Left lung (tissue), 10 donors: ENCODE measurements around the gene PPM1F. TPM values are rescaled to one million over a fixed set of nuclear protein-coding genes. Genes with fewer than 3 reads are reported as not detected.

Experiments used
- ATAC-seq: fragments of 200-7000 bp; cut with Tn5 transposase; one replicate; pipeline ENCODE4 v1.9.1; 2020; ENCODE audit warnings: moderate library complexity
- DNase-seq, 4 donors: peaks; one replicate each; pipeline ENCODE4 v3.0.0-alpha.2; 2013 to 2020
- H3K27ac ChIP-seq, 2 donors: fragments of 200-600 bp; sonication (generic) in 1 of 2; one replicate each; pipeline versions ENCODE4 v1.5.0 to v1.8.0; 2020 to 2021
- H3K27me3 ChIP-seq, 2 donors: fragments of 200-600 bp; sonication (generic) in 1 of 2; one replicate each; pipeline versions ENCODE4 v1.5.0 to v1.8.0; 2020 to 2021
- H3K36me3 ChIP-seq, 2 donors: fragments of 200-600 bp; sonication (generic) in 1 of 2; one replicate each; pipeline versions ENCODE4 v1.5.0 to v1.8.0; 2020 to 2021
- H3K4me1 ChIP-seq, 2 donors: fragments of 200-600 bp; one replicate each; pipeline ENCODE4 v1.8.0; 2021
- H3K4me3 ChIP-seq, 2 donors: fragments of 200-600 bp; sonication (generic) in 1 of 2; one replicate each; pipeline versions ENCODE4 v1.5.0 to v1.8.0; 2020 to 2021; ENCODE audit warnings: mild to moderate bottlenecking in 1 of 2
- H3K9me3 ChIP-seq, 2 donors: fragments of 200-600 bp; sonication (generic) in 1 of 2; one replicate each; pipeline versions ENCODE4 v1.5.0 to v1.8.0; 2020 to 2021
- intact Hi-C, 2 donors: fragments of 100-400 bp; cut with DNase I; formaldehyde crosslinking; loops; one replicate each; pipeline versions ENCODE4 v1.11.2 to v1.14.2; 2022
- polyA plus RNA-seq, 6 donors: library from polyadenylated mRNA; unstranded; fragments of 120-200 nt; gene quantifications; one replicate each; pipeline ENCODE4 v1.2.1, GENCODE V29; 2013; ENCODE audit not compliant: insufficient read length in 6 of 6
- total RNA-seq, 2 donors: library from RNA; stranded (reverse); fragmentation: NEBNext Ultra II Directional; extraction: Animal tissue kit (Norgen Biotek cat#: 25700); gene quantifications; one replicate each; pipeline ENCODE4 v1.2.1, GENCODE V29; 2021
- TF ChIP-seq, protein P1 (sequence below), 2 donors: fragments of 200-600 bp; sonication (generic) in 1 of 2; IDR thresholded peaks; one replicate each; pipeline versions ENCODE4 v1.5.0 to v1.8.0; 2021; ENCODE audit warnings: antibody characterized with exemption in 2 of 2
- donor health status: DM: no; HTN: yes; CAD: no.
- donor health status: DM: no; HTN: no; CAD: no.

PPM1F gene
- total and polyA plus RNA-seq, 8 donors, result 31.0 to 60.0 (median 51.3) TPM

GRCh38 chr22:21991304-21991596, 38.6 kb upstream of the PPM1F start:
- intact Hi-C loops, result no loop called here
- Histone ChIP-seq H3K9me3 (no peaks in the 10 kb centered on the region), H3K4me3 (no peak overlapping the region), H3K4me1 (no peaks in the 10 kb centered on the region), H3K27ac (no peak overlapping the region), H3K36me3 (no peaks in the 10 kb centered on the region), H3K27me3 (no peaks in the 10 kb centered on the region)
- TF ChIP-seq, protein P1, sequence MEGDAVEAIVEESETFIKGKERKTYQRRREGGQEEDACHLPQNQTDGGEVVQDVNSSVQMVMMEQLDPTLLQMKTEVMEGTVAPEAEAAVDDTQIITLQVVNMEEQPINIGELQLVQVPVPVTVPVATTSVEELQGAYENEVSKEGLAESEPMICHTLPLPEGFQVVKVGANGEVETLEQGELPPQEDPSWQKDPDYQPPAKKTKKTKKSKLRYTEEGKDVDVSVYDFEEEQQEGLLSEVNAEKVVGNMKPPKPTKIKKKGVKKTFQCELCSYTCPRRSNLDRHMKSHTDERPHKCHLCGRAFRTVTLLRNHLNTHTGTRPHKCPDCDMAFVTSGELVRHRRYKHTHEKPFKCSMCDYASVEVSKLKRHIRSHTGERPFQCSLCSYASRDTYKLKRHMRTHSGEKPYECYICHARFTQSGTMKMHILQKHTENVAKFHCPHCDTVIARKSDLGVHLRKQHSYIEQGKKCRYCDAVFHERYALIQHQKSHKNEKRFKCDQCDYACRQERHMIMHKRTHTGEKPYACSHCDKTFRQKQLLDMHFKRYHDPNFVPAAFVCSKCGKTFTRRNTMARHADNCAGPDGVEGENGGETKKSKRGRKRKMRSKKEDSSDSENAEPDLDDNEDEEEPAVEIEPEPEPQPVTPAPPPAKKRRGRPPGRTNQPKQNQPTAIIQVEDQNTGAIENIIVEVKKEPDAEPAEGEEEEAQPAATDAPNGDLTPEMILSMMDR (IDR thresholded peaks at IDR 0.05), result no peak
- ATAC-seq, result no peak
- DNase-seq, result no peak

DNA sequence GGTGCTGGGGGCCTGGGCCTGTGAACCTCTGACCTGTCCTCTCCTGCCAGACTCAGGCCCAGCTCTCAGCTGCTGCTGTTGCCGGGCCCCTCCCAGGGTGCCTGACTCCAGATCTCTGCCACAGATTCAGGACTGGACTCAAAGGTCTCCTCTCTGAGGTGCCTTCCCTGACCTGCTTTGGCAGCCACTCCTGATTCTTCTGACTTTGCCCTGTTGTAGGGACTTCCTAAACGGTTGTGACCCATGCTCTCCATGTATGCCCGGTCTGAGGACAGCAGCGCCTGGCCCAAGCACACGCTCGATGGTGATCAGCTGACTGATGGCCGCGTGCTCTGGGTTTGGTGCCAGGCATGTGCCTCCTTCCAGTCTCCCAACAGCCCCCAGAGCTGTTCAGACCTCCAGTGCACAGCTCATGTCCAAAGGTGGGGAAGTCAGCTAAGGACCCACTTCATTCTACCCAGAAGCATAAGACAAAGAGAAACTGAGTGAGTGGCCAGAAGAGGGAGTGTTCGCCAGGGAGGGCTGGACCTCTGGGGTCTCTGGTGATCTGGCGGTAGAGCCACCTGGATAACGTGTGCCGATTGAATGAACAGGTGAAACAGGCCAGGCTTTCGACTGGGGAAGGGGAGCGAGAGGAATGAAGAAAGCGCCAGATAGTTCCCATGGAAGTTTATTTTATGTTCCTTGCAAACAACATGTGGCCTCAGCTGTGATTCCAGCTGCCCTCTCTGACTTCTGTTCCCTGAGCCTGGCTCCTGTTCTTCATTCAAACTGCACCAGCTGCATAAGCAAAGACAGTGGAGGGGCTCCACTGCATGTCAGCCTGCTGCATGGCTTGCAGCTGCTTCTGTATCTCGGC, 38.0 kb upstream of the PPM1F start:
- TF ChIP-seq, protein P1 (IDR thresholded peaks at IDR 0.05), result no peak
- Histone ChIP-seq H3K36me3 (no peaks in the 10 kb centered on the region), H3K9me3 (no peaks in the 10 kb centered on the region), H3K27ac (no peak overlapping the region), H3K4me3 (no peak overlapping the region), H3K27me3 (no peaks in the 10 kb centered on the region), H3K4me1 (no peaks in the 10 kb centered on the region)
- intact Hi-C loops, result no loop called here
- DNase-seq (no peak), ATAC-seq (no peak)

- TF ChIP-seq, protein P1 (IDR thresholded peaks at IDR 0.05), result no peak
- Histone ChIP-seq H3K36me3 (no peaks in the 10 kb centered on the region), H3K9me3 (no peaks in the 10 kb centered on the region), H3K4me3 (no peak overlapping the region), H3K27me3 (no peaks in the 10 kb centered on the region), H3K4me1 (no peaks in the 10 kb centered on the region), H3K27ac (no peak overlapping the region)
- ATAC-seq (no peak), DNase-seq (no peak)
- intact Hi-C loops, result no loop called here
Observed at GRCh38 chr22:21989049-21989448, 36.4 kb upstream of the PPM1F start.

DNA sequence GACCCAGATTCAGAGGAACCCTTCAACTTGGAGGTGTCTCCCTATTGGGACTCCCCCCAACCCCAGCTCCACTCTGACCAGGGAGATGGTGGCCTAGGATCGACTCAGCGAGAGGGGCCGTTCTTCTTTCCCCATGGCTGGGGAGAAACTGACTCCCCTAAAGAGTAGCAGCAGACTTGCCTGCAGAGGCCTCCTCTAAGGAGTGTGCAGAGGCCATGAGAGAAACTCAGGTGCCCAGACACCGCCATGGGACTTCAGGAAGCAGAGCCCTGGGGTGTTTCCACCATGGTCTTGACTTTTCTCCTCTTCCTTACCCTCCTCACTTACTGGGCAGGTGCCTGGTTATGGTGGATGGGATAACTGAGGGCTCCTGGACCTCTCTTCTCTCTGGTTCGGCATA, 32.6 kb upstream of the PPM1F start:
- no peaks in the 10 kb centered on the region for H3K36me3 ChIP-seq
- no peak for ATAC-seq
- TF ChIP-seq, protein P1 (IDR thresholded peaks at IDR 0.05), result no peak
- H3K27me3 ChIP-seq, result no peaks in the 10 kb centered on the region
- no peak for DNase-seq
- no peak overlapping the region for H3K27ac ChIP-seq
- intact Hi-C loops, result no loop called here
- no peaks in the 10 kb centered on the region for H3K9me3 ChIP-seq
- H3K4me1 ChIP-seq, result peaks cover 10 to 19% of the 10 kb centered on the region in 2 donors
- no peak overlapping the region for H3K4me3 ChIP-seq

- Histone ChIP-seq H3K4me3 (no peak overlapping the region), H3K4me1 (peaks cover 10 to 19% of the 10 kb centered on the region in 2 donors), H3K36me3 (no peaks in the 10 kb centered on the region), H3K9me3 (no peaks in the 10 kb centered on the region), H3K27ac (no peak overlapping the region), H3K27me3 (no peaks in the 10 kb centered on the region)
- intact Hi-C loops, result no loop called here
- ATAC-seq (no peak), DNase-seq (no peak)
- TF ChIP-seq, protein P1 (IDR thresholded peaks at IDR 0.05), result no peak
Observed at GRCh38 chr22:21984793-21985192, 32.1 kb upstream of the PPM1F start.
